Activated CD4-positive, alpha-beta T cell treated with anti-CD3 and anti-CD28 coated beads for 48 hours (primary cell): ENCODE results near the gene AUTS2.

Experiments
- DNase-seq: peaks from one replicate; pipeline ENCODE4 v3.0.0-alpha.2; 2020

Gene AUTS2

GRCh38 chr7:70415179-70415972, 817.1 kb downstream of the AUTS2 start:
- DNase-seq: no peak

GRCh38 chr7:70416347-70416985, 818.2 kb downstream of the AUTS2 start:
- no peak for DNase-seq

- DNase-seq: no peak
Observed at GRCh38 chr7:70416986-70417655, 818.8 kb downstream of the AUTS2 start.

GRCh38 chr7:70419526-70420380, 821.5 kb downstream of the AUTS2 start:
- DNase-seq: no peak

GRCh38 chr7:70420381-70420662, 822.0 kb downstream of the AUTS2 start:
- no peak for DNase-seq

- DNase-seq: no peak
Observed at GRCh38 chr7:70421319-70421718, 823.0 kb downstream of the AUTS2 start.

GRCh38 chr7:70426249-70426880, 828.1 kb downstream of the AUTS2 start:
- DNase-seq: no peak

- DNase-seq: no peak
Observed at GRCh38 chr7:70432567-70433001, 834.3 kb downstream of the AUTS2 start.

GRCh38 chr7:70434376-70434775, 836.1 kb downstream of the AUTS2 start:
- no peak for DNase-seq

GRCh38 chr7:70434821-70435220, 836.5 kb downstream of the AUTS2 start:
- no peak for DNase-seq

- DNase-seq: no peak
Observed at GRCh38 chr7:70435634-70436033, 837.4 kb downstream of the AUTS2 start.

- DNase-seq: no peak
Observed at GRCh38 chr7:70436790-70437350, 838.6 kb downstream of the AUTS2 start.

GRCh38 chr7:70439651-70440050, 841.4 kb downstream of the AUTS2 start:
- no peak for DNase-seq

GRCh38 chr7:70446448-70447143, 848.3 kb downstream of the AUTS2 start:
- DNase-seq: no peak

GRCh38 chr7:70448312-70448906, 850.1 kb downstream of the AUTS2 start:
- no peak for DNase-seq

- no peak for DNase-seq
Observed at GRCh38 chr7:70450731-70451130, 852.5 kb downstream of the AUTS2 start.

GRCh38 chr7:70455925-70456324, 857.6 kb downstream of the AUTS2 start:
- no peak for DNase-seq

- DNase-seq: no peak
Observed at GRCh38 chr7:70456719-70457118, 858.4 kb downstream of the AUTS2 start.

- no peak for DNase-seq
Observed at GRCh38 chr7:70457482-70457881, 859.2 kb downstream of the AUTS2 start.

GRCh38 chr7:70457883-70458680, 859.8 kb downstream of the AUTS2 start:
- DNase-seq: no peak
